Fibroblast of skin of abdomen (primary cell): ENCODE results near the gene CKM. TPM values are rescaled to one million over a fixed set of nuclear protein-coding genes. Genes with fewer than 3 reads are reported as not detected.
A peak's percentile ranks its signal among the peaks of the same experiment; 100 is the strongest.

Experiments
- DNase-seq: peaks from one replicate; pipeline ENCODE4 v3.0.0-alpha.2; 2013
- polyA plus RNA-seq, 2 experiments: library from polyadenylated mRNA; unstranded; fragments of 120-200 nt; gene quantifications; one replicate each; pipeline ENCODE4 v1.2.1, GENCODE V29; 2013; ENCODE audit not compliant: insufficient read length in 2 of 2

The CKM gene
- 6.8 TPM for polyA plus RNA-seq (2013, experiment 1 of 2; ENCODE audit: insufficient read length)
- 6.8 TPM for polyA plus RNA-seq (2013, experiment 2 of 2; ENCODE audit: insufficient read length)

GRCh38 chr19:45322744-45323281, at the start of gene CKM:
Gene CKM, minus strand, starts transcription at chr19:45322875. Its CDS starts 3,162 bp downstream, at chr19:45319713.
- no peak for DNase-seq

GRCh38 chr19:45370410-45371204, 47.9 kb upstream of the CKM start, which contains the start of gene ERCC2:
Gene ERCC2, minus strand, starts transcription at chr19:45370573. Its CDS starts 33 bp downstream, at chr19:45370540.
- peak; percentile 99 for DNase-seq

GRCh38 chr19:45368737-45369340, 46.2 kb upstream of the CKM start:
- no peak for DNase-seq

- DNase-seq = no peak
Measured at GRCh38 chr19:45368127-45368526, 45.5 kb upstream of the CKM start.

- DNase-seq = no peak
Measured at GRCh38 chr19:45364696-45365095, 42.0 kb upstream of the CKM start.

GRCh38 chr19:45363861-45364459, 41.3 kb upstream of the CKM start:
- DNase-seq = no peak

GRCh38 chr19:45362291-45362690, 39.6 kb upstream of the CKM start:
- no peak for DNase-seq

- no peak for DNase-seq
Measured at GRCh38 chr19:45361608-45362007, 38.9 kb upstream of the CKM start.

- no peak for DNase-seq
Measured at GRCh38 chr19:45358213-45358792, 35.6 kb upstream of the CKM start.

- DNase-seq = no peak
Measured at GRCh38 chr19:45357445-45357783, 34.7 kb upstream of the CKM start.

- DNase-seq = no peak
Measured at GRCh38 chr19:45356760-45357444, 34.2 kb upstream of the CKM start.

GRCh38 chr19:45355910-45356309, 33.2 kb upstream of the CKM start:
- no peak for DNase-seq

GRCh38 chr19:45355402-45355801, 32.7 kb upstream of the CKM start:
- no peak for DNase-seq

GRCh38 chr19:45354241-45354842, 31.7 kb upstream of the CKM start:
- no peak for DNase-seq

GRCh38 chr19:45352914-45353796, 30.5 kb upstream of the CKM start:
- no peak for DNase-seq

- no peak for DNase-seq
Measured at GRCh38 chr19:45352471-45352870, 29.8 kb upstream of the CKM start.

- DNase-seq = no peak
Measured at GRCh38 chr19:45352062-45352461, 29.4 kb upstream of the CKM start.

- DNase-seq = no peak
Measured at GRCh38 chr19:45351401-45351952, 28.8 kb upstream of the CKM start.

GRCh38 chr19:45350477-45351058, 27.9 kb upstream of the CKM start:
- no peak for DNase-seq

GRCh38 chr19:45349430-45349941, 26.8 kb upstream of the CKM start:
- no peak for DNase-seq
